Measurements from ENCODE around the gene SIGMAR1.
"Not testable (repeated sequence)": the region's sequence is repeated elsewhere in the genome, so short reads cannot be mapped to it uniquely, and the experiment has no call there.

Gene SIGMAR1

DNA sequence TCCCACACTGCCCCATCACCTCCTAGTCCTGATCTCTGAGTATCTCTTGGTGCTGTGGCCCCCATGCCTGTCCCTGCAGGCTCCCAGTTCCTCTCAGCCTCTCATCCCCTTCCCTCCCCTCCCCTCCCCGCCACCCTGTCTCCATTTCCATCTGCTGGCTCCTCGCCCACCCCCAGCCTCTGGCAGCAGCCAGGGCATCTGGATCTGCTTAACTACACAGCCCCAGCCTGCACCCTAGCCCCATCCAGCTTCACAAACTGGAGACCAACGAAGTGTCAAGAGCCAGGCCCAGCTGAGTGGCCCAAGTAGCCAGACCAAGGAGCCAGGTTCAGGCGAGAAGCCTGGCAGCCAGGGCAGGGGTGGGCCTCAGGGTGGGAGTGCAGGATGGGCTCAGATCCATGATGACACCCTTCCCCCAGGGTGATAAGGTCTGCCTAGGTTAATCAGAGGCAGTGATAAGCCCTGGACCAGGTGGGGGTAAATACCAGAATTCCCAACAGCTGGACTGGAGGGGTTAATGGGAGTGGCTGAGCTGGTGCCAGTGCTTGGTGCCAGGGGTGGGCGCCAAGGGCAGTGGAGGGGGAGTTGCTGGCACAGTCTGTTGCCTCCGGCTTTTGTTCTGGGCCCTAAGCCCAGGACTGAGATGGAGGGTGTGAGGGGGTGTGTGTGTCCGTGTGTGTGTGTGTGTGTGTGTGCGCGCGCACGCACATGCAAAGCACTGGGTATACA lies 16.9 kb upstream of the SIGMAR1 start:
- no peak for DNase-seq

DNA sequence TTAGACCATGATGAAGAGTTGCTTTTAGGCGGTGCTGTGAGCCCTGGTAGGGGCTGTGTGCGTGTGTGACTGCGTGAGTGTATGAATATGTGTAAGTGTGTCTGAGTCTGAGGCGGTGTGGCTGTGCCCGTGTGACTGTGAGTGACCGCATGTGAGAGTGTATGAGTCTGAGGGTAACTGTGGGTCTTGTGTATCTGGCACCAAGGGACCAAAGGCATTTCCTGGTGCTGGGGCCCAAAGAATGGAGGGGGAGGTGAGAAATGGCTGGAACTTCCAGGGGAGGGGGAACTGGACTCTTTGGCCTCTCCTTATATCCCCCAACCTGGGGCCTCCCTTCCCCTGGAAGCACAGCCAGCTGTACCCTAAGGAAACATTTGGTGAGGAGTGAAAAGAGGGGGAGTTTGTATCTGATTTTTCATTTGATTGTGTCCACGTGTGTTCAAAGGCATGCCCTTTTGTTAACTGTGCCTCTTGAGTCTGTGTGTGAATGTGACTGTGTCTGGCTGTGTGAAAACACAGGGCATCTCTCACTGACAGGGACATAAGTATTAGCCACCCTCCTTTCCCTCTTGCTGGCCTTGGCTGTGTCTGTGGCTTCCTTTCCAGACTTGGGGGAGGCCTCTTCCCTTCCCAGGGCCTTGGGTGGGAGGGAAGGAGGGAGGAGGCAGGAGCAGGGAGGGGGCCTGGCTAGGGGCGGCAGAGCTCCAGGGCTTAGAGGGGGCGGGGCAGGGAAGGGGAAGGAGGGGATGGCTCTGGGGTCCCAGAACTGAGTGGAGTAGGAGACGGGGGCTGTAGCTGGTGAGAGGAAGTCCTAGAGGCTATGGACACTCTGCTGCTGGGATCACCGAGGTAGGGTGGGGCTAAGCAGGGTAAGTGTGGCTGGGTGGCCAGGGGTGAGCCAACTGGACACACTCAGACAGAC lies 15.8 kb upstream of the SIGMAR1 start:
- DNase-seq = no peak

DNA sequence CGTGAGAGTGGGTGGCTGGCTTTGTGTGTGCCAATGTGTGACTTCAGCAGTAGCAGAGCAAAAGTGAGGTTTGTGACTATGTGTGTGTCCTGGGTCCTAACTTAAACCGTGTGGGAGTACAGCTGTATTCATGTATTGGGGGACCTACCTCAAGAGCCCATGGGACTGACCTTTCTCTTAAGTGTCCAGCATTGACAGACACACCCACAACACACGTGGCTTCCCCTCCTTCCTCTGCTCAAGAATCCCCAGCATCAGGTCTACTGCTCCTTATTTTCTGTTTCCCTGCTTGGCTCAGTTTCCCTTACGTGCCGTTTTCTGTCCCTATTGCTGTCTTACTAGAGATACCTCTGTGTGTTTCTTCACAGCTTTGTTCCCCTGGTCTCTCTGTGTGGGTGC lies 15.0 kb upstream of the SIGMAR1 start:
- no peak for DNase-seq

DNA sequence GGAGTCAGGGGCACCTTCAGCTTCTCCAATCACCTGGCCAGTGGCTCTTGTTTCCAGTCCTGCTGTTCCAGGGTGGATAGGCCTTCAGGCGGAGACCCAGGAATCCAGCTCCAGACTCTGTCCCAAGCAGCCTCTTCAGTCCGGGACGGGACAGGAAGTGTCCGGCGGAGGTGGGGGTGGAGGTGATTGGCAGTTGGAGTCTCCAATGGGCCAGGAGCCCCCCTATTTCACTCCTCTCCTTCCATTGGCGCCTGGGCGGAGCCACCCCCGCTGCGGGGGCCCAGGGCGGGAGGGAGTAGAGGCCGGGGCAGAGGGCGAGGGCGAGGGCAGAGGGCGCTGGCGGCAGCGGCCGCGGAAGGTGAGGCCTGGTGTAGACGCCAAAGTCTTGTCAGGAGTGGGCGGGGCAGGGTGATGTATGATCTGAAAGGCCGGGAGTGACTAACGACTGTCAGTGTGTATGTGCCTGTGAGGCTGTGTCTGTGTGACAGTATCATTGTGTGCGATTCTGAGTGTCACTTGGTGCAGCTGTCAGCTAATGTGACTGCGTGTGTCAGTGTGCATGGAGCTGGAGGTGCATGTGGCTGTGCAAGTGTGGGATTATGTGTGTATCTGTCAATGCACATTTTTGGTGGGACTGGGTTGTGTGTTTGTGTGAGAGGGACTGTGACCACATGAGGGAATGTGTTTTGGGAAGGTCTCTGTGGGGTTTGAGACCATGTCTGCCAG lies 14.5 kb upstream of the SIGMAR1 start, which contains the start of gene IL11RA:
TSS of gene IL11RA (plus strand) at position 310 of the 726 bp plus-strand sequence. CDS start 3,033 bp downstream, outside the sequence.
- peak; percentile 66 to 71 for DNase-seq

DNA sequence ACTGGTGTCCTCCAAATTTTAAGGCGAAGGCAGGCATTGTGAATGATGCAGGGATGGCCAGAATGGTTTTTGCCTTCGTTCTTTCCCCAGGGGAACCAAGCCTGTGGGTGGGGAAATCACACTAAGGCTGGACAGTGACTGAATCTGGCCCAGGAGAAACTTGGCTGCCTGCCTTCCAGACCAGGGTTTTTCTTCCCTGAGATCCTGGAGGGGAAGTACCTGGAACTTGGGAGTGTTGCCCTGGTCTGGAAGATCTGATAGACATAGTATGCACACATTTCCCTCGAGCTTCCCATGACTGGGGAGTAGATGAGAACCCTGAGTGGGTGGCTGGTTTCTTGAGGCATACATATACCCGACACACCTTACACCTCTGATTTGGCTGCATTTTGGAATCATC lies 13.7 kb upstream of the SIGMAR1 start:
- DNase-seq = no peak

DNA sequence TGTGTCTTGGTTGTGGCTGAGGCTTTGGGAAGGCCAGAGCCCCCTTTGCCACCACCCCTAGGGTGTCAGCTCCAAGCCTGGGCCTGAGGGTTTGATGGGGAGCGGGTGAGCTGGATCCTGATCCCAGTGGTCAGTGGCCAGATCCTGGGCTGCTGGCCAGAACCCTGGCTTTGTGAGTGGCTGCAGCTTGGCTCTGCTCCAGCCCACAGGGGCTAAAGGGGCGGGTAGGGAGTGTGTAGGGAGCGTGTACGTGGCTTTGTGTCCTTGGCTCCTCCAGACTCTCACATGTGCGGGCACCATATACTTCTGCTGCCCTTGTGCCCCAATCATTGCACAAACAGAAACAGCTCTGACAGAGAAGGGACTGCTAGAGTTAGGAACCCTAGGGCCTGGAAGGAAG lies 13.2 kb upstream of the SIGMAR1 start:
- no peak for DNase-seq

DNA sequence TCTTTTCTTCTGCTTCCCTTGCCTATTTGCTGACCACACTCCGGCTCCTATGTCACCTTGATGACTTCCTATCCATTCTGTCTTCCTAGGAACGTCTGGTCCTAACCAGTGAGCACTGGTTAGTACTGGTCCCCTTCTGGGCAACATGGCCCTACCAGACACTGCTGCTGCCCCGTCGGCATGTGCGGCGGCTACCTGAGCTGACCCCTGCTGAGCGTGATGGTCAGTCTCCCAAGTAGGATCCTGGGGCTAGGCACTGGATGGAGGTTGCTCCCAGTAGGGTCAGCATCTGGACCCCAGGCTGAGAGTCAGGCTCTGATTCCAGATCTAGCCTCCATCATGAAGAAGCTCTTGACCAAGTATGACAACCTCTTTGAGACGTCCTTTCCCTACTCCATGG lies 11.1 kb upstream of the SIGMAR1 start:
- no peak for DNase-seq

DNA sequence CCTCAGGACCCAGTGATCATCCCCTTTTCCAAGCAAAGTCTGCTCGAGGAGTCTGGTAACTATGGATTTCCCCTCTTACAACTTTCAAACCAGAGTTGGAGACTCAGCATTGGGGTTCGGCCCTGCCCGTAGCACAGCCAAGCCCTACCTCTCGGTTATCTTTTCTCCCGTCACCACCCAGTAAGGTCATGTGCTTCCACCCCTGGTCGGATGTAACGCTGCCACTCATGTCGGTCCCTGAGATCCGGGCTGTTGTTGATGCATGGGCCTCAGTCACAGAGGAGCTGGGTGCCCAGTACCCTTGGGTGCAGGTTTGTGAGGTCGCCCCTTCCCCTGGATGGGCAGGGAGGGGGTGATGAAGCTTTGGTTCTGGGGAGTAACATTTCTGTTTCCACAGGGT lies 10.1 kb upstream of the SIGMAR1 start:
- peak in 1 of 2 donors; percentile 22 for DNase-seq

DNA sequence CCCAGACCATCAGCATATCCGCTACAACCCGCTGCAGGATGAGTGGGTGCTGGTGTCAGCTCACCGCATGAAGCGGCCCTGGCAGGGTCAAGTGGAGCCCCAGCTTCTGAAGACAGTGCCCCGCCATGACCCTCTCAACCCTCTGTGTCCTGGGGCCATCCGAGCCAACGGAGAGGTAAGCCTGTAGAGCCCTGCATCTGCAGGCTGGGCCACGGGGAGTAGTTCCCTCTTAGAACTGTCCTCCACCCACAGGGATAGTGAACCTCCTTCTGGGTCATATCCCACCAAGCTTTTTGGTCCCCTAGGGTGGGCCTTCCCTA lies 9.5 kb upstream of the SIGMAR1 start:
- DNase-seq = no peak

DNA sequence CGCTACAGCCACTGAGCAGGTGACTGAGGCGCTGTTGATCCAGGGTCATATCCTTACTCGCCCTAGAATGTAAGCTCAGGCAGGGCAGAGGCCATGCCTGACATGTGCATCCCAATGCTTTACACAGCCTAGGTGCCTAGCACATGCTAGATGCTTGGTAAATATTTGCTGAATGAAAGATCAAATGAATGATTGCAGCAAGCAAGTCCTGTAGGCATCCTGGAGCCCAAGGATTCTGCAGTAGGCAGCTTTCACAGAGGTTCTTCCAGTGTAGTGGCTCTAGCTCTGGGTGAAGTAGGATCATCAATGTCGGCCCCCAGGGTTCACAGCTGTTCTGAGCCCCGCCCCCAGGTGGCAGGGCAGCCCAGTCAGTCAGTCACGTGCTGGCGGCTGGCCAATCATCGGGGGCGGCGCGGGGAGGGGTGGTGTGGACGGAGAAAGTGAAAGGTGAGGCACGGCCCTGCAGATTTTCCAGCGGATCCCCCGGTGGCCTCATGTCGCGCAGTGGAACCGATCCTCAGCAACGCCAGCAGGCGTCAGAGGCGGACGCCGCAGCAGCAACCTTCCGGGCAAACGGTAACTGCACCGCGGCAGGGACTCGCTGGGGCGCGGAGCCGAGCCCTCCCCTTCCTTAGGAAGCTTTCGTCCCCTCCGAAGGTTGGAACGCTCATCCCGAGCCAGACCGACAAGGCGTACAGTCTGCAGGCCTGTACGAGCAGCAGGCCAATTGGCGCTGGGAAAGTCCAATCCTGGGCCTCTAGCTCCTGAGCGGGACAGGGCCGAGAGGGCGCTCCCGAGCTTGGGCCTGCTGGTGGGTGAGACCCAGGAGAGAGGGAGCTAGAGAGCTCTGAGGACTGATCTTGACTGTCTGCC lies 8.9 kb upstream of the SIGMAR1 start, which contains the start of gene GALT:
TSS of gene GALT (plus strand) at position 465 of the 873 bp plus-strand sequence. CDS start at position 495, 30 bp downstream.
- DNase-seq = peak; percentile 99

DNA sequence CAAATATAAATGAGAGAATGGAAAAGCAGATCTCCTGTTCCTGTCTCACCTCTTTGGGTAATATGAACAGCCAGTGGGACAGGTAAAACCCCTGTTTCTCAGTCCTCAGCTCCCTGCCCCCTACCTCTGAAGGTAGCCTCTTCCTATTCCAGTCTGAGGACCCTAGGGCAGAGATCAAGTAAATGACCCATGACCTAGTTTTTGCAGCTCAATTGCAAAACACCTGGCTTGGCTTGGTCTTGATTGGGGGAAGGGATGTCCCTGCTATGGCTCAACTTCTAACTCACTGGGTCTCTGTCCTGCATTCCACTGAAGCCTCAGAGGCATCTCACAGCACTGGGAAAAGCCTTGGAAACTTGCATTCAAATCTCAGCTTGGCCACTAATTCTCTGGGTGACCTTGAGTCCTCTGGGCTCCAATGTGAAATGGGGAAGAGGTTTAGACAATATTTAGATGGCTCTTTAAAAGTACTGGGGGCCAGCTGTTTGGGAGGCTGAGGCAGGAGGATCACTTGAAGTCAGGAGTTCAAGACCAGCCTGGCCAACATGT lies 7.3 kb upstream of the SIGMAR1 start:
- no peak for DNase-seq

DNA sequence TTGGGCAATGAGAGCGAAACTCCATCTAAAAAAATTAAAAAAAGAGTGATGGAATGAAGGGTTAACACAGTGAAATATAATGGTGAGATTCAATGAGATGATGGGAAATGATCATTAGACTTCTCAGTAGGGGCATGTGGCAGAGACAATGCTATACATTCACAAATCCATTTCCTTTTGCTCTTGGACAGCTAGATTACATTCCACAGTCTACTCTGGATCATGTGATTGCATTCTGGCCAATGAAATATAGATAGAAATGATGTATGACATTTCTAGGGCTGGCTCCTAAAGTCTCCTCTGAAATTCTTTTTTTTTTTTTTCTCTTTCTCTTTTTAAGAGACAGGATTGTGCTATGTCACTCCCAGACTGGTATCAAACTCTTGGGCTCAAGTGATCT lies 5.1 kb upstream of the SIGMAR1 start:
- DNase-seq = no peak

DNA sequence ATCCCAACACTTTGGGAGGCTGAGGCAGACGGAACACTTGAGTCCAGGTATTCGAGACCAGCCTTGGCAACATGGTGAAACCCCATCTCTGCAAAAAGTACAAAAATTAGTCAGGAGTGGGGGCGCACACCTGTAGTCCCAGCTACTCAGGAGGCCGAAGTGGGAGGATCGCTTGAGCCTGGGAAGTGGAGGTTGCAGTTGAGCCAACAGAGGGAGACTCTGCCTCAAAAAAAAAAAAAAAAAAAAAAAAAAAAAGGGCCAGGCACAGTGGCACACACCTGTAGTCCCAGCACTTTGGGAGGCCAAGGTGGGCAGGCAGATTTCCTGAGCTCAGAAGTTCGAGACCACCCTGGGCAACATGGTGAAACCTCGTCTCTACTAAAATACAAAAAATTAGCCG lies 1.7 kb upstream of the SIGMAR1 start:
- DNase-seq = not testable (repeated sequence)

DNA sequence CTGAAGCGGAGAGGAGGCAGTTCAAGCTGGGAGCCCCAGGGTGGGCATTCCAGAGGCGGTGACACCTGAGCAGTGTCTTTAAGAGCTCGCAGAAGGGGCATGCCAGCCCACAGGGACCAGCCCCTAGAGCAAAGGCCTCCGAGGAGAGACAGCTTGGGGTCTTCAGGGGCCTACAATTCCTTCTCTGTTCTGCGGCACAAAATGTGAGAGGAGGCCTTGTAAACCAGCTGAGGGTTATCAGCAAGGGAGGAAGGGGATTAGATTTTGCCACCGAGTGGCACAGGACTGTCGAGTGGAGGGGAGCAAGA lies 505 bp upstream of the SIGMAR1 start:
- DNase-seq = no peak

DNA sequence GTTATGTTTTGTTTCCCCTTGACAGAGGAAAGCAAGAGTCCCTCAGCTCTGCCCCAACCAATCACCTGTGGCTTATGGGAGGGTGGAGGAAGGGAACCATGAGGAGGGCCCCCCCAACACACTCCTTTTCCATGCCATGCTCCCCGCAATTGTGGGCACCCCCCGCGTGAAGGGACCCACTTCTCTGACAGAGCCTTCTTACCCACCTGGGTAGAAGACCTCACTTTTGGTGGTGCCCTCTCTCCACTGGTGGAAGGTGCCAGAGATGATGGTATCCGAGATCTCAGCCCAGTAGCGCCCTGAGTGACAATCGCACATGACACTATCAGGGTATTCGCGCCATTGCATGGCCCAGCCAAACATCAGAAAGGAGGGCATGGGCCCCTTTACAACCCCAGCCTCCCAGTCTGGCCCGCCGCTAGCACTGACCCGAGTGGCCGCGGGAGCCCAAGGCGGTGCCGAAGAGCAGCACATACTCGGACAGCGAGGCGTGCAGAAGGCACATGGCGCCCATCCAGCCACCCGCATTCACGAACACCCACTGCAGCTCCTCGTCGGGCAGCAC lies 714 bp downstream of the SIGMAR1 start:
- peak; percentile 27 to 33 for DNase-seq

DNA sequence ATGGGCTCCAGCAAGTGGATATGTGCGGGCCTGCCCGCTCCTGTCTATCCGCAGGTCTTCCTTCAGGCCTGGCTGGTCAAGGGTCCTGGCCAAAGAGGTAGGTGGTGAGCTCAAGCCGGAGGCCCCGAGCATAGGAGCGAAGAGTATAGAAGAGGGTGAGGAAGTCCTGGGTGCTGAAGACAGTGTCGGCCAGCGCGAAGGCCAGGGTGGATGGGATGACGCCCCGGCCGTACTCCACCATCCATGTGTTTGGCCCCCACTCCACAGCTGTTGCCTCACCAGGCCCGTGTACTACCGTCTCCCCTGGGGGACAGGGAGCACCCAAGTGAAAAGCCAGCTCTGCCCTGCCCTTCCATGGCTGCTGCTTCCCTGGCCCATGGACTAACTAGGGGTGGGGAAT lies 2.0 kb downstream of the SIGMAR1 start:
- no peak for DNase-seq

DNA sequence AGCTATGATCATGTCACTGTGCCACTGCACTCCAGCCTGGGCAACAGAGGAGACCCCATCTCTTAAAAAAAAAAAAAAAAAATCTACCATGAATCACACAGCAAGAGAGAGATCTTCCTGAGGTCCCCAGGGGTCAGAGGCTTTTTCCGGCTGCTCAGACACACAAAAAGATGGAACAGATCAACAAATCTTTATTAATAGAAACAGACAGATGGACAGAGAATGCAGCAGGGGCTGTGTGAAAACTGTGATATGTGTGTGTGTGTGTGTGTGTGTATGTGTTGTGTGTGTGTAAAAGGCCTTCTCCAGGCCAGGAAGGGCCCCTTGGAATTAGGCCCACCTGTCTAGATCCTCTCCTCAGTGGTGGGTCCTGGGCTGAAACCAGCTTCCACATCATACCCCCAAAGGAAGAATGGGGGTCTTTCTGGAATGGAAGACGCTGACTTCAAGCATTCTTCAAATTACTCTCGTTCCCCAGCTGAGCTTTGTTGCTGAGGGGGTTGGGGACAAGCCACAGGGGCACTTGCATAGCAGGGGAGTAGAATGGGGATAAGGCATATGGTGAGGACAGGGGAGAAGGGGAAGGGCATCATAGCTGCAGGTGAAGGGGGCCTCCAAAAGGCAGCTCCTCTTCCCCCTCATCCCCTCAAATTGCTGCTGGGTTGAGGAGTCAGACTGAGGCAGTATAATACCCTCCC lies 2.9 kb downstream of the SIGMAR1 start:
- DNase-seq = no peak

DNA sequence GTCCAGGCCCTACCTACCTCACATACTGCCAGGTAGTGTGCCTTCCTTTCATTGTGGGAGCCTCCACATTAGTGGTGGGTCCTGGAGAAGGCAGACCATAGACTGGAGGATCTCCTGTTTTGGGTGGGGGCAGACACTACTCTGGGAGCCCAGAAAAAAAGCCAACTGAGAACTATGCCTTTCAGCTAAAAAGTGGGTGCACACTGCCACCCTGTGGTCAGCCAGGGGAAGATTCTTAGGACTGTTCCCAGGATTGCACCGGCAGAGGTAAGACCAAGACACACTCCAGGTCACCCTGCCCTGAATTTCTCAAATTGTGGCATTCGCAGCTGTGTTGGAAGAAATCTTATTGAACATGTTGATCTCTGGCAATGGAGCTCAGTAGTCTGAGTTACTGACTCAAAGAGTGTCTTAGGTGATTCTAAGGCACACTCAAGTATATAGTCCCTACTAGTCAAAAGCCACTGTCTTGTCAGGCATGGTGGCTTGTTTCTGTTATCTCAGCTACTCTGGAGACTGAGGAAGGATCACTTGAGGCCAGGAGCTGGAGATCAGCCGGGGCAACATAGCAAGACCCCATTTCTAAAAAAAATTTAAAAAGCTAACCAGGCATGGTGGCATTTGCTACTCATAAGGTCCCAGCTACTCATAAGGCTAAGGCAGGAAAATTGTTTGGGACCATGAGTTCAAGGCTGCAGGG lies 3.6 kb downstream of the SIGMAR1 start:
- DNase-seq = peak; percentile 78 to 81

DNA sequence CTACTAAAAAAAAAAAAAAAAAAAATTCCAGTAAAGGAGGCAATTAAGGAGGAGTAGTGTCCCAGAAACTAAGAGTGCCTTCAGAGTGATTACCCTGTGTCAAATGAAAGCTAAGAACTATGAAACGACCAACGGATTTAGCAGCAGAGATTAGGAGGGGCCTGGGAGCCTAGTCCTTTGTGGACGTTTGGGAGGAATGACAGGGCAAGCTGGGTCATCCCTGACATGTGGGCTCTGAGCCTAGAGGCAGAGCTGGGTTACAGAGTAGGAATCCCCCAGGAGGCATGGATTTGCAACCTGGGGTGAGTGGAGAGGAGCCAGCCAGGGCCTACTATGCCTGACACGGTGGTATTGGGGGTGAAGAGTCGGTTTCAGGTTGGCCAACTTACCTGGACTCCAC lies 4.4 kb downstream of the SIGMAR1 start:
- DNase-seq = no peak

DNA sequence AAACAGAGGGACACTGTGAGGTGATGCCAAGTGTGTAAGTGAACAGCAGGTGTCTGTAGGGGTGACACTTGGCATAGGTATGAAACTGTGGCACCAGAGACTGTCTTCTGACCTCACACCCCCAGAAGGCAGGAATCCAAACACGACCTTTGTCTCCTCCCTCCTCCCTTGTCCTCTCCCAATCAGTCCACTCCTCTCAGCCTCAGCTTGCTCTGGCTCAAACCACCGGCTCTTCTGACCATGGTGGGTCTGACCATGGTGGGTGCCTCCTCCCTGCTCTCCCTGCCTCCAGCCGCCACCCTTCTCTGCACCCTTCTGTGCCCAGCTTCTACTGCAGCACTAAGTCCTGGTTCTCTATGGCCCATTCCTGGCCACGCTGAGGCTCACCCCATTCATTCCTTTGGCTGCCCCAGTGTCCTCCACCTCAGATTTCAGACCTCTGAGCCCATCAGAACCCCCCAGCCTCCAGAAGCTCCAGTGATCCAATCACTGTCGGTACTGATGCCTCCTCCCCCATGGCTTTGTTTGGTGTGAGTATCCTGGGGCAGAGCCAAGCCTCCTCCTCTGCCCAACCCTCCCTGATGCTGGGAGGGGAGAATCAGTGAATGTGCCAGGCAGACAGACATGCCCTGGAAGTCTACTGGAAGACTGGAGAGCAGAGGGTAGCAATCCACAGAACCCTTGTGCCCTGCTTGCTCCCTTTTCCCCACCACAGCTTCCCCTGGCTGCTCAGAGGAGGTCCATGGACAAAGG lies 7.0 kb downstream of the SIGMAR1 start:
- no peak for DNase-seq

Data from stimulated activated CD4-positive, alpha-beta T cell treated with anti-CD3 and anti-CD28 coated beads, Interleukin-2, amount 100 ng/mL, for 24 hours (primary cell).